Adipose tissue (tissue), 3 donors: ENCODE data around the gene MYOC. TPM values are rescaled to one million over a fixed set of nuclear protein-coding genes. Genes with fewer than 3 reads are reported as not detected.
"Not testable (repeated sequence)": the region's sequence is repeated elsewhere in the genome, so short reads cannot be mapped to it uniquely, and the experiment has no call there.

Experiments
- H3K27ac ChIP-seq: one replicate; pipeline ENCODE4 v1.5.1; 2013; ENCODE audit warnings: low read depth, low read length
- WGBS, 3 donors: extraction: QIAGEN DNeasy Blood & Tissue Kit; methylation state at CpG; one replicate each; pipeline ENCODE4 v1.1.7; 2013; 5-methylcytosine and 5-hydroxymethylcytosine counted together
- polyA plus RNA-seq, 3 donors: library from polyadenylated mRNA; stranded (reverse); fragments of 200-250 nt; gene quantifications; one replicate each; pipeline ENCODE4 v1.2.3, GENCODE V29; 2013
- donor health status: healthy with polysubstance abuse.
- donor health status: Bipolar disorder and iron deficiency.
- donor health status: healthy.

The MYOC gene
- polyA plus RNA-seq, 3 donors = 0.47 to 8.1 (median 2.9) TPM

DNA sequence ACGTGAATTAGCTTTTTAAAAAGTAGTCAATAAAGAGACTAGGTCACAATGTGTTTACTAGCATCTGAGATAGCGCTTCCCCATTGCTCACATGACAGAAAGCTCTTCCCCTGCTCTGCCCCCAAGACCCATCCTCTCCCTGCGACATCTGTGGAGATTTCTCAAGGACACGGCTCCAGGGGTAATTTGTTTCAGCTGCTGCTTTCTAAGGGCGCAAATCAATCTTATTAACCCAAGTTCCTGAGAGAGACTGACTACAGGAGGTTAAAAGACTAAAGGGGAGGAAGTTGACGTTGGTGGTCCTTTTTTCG, 30.4 kb downstream of the MYOC start, which contains the start of gene MYOCOS:
Gene MYOCOS (plus strand): TSS at position 92 of the 311 bp plus-strand sequence. CDS start 1,641 bp downstream, outside the sequence.
- 45 to 78% (median 71%) methylated on average over 7 of the region's 7 CpGs for WGBS, 3 donors
- H3K27ac ChIP-seq = no peak within 1 kb of the TSS

DNA sequence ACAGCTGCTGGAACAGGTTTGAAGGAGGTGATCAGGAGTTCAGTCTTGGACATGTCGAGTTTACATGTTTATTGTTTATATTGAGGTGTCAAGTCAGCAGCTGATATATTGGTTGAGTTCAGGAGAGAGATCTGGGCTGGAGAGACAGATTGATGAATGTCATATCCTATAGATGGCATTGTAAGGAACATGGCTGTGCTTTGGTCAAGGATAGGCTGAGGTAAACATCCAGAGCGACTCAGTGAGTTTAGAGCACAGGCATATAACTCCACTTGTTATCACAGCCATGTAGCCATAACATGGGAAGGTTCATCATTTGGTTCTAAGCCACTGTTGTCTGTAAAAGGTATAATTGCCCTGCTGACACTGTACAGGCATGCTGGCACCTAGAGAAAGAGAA, 35.9 kb downstream of the MYOC start:
- 71 to 78% (median 71%) methylated on average over 2 of the region's 2 CpGs for WGBS, 3 donors
- H3K27ac ChIP-seq = no peak overlapping the region

DNA sequence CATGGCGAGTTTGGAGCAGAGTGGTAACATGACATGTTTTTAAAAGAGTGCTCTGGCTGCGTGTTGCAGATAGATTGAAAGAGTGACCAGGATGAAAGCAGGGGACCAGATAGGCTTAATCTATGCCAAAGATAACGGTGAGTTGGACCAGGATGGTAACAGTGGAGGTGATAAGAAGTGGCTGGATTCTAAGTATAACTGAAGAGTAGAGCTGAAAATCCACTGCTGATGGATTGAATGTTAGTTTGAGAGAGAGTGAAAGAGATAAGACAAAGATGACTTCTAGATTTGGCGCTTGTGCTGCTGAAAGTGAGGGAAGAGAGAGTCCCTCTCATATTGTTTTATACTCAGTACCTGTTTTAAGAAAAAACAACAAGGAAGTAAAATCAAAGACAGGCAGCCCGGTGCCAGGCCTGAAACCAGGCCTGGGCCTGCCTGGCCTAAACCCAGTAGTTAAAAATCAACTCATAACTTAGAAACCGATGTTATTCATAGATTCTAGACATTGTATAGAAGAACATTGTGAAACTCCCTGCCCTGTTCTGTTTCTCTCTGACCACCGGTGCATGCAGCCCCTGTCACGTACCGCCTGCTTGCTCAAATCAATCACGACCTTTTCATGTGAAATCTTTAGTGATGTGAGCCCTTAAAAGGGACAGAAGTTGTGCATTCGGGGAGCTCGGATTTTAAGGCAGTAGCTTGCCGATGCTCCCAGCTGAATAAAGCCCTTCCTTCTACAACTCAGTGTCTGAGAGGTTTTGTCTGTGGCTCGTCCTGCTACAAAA, 37.2 kb downstream of the MYOC start:
- not testable (repeated sequence) for H3K27ac ChIP-seq
- 72 to 87% (median 82%) methylated on average over 14 of the region's 14 CpGs for WGBS, 3 donors

DNA sequence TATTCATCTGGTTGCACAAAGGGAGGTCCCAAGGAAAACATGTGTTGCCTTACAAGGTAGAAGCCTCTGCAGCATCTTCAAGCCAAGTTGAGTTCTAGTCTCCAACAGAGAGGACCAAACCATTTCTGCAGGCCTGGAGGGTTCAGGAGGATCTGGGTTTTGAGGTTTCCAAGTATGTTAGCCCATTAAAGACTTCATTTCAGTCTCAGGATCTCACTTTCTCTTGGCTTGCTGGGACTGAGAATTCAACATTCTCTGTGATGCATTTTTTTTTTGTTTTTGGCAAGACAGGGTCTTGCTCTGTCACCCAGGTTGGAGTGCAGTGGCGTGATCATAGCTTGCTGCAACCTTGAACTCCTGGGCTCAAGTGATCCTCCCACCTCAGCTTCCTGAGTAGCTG, 39.2 kb downstream of the MYOC start:
- H3K27ac ChIP-seq = no peak overlapping the region
- 79 to 95% (median 93%) methylated on average over 1 of the region's 1 CpG for WGBS, 3 donors

DNA sequence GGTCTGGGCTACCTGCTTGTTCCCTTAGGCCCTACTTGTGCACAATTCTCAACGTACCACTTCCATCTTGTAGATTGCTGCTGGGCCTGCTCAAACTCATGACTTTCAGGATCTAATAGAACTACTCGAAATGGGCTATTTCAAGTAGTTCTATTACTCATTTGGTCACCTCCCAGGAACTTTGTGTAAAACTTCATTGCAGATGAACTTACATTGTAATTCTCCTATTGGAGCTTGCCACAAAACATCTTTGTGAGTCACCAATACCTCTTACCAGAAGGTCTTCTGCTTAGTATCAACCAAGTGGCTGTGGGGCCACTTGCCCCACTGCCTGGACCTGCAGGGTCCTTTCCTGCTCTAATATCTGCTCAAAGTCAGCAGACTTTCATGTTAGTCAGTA, 41.2 kb downstream of the MYOC start:
- no peak overlapping the region for H3K27ac ChIP-seq
- WGBS, 3 donors = 78 to 85% (median 80%) methylated on average over 2 of the region's 2 CpGs

DNA sequence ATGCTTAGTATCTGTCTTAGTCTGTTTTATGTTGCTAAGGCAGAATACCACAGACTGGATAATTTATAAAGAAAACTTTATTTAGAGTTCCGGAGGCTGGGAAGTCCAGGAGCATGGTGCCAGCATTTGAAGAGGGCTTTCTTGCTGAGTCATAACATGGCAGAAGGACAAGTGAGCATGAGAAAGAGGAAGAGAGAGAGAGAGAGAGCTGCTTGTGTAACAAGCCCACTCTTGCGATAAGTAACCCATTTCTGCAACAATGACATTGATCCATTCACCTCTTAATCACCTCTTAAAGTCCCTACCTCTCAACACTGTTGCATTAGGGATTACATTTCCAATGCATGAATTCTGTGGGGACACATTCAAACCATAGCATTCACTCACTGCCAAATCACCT, 42.1 kb downstream of the MYOC start:
- WGBS, 3 donors = 60 to 70% (median 68%) methylated on average over 2 of the region's 2 CpGs
- H3K27ac ChIP-seq = no peak overlapping the region

DNA sequence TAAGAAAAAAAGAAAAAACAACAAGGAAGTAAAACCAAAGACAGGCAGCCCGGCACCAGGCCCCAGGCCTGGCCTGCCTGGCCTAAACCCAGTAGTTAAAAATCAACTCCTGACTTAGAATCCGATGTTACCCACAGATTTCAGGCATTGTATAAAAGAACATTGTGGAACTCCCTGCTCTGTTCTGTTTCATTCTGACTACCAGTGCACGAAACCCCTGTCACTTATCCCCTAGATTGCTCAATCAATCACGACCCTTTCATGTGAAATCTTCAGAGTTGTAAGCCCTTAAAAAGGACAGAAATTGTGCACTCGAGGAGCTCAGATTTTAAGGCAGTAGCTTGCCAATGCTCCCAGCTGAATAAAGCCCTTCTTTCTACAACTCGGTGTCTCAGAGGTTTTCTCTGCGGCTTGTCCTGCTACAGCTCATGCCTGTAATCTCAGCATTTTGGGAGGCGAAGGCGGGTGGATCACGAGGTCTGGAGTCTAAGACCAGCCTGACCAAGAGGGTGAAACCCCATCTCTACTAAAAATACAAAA, 46.0 kb downstream of the MYOC start:
- H3K27ac ChIP-seq = no peak overlapping the region
- WGBS, 3 donors = 72 to 76% (median 74%) methylated on average over 10 of the region's 10 CpGs

DNA sequence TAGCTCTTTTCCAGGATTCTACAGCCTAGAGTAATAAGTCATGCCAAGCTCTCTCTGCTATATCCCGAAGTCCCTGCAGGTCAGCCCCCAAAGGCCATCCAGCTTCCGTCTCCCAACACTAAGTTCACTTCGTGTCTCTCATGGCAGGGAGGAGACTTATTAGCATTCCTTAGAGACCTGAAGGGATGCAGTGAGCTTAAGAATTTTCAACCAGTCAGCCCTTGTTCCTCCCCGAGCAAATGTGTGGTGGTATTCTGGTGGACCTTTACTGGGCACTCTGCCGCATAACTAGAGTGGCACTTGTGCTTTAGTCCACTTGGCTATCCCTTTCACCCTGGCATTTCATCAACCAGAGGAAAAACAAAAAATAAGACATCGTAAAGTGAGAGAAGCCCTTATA, 49.4 kb downstream of the MYOC start:
- WGBS, 3 donors = 67 to 85% (median 72%) methylated on average over 6 of the region's 6 CpGs
- not testable (repeated sequence) for H3K27ac ChIP-seq

DNA sequence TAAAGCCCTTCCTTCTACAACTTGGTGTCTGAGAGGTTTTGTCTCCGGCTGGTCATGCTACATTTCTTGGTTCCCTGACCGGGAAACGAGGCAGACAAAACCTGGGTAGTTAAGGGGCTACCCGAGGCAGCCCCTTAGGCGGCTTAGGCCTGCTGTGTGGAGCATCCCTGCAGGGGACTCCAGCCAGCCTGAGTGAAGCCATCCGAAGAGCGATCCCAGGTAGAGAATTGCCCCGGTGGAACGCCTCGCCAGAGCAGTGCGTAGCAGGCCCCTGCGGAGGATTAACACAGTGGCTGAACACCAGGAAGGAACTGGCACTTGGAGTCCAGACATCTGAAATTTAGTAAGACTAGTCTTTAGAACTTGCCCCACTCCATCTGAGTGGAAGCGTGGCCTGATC, 51.6 kb downstream of the MYOC start:
- 95 to 97% (median 97%) methylated on average over 13 of the region's 13 CpGs for WGBS, 3 donors
- H3K27ac ChIP-seq = no peak overlapping the region

DNA sequence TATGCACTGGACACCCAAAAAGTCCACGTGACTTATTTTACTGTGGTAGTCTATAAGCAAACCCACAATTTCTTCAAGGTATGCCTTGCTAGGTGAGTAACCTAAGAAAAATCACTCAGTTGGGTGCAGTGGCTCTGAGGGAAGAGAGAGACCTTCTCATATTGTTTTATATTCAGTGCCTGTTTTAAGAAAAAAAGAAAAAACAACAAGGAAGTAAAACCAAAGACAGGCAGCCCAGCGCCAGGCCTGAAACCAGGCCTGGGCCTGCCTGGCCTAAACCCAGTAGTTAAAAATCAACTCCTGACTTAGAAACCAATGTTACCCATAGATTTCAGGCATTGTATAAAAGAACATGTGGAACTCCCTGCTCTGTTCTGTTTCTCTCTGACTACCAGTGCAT, 52.2 kb downstream of the MYOC start:
- not testable (repeated sequence) for H3K27ac ChIP-seq
- 82 to 93% (median 91%) methylated on average over 2 of the region's 2 CpGs for WGBS, 3 donors

DNA sequence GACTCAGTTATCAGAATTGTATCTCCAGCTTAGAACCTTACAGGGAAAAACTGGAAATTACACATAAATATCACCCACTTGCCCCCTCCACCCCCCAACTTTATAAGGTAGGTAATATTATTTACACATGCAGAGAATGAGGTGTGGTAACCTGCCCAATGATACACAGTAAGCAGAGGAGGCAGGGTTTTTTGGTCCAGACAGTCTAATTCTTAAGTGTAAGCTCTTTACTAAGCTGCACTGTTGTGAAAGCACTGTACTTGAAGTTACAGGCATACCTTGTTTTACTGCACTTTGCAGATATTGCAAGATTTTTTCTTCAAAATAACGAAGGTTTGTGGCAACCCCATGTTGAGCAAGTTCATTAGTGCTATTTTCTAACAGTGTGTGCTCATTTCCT, 55.3 kb downstream of the MYOC start:
- H3K27ac ChIP-seq = no peak overlapping the region
- 52 to 81% (median 59%) methylated on average over 1 of the region's 1 CpG for WGBS, 3 donors

DNA sequence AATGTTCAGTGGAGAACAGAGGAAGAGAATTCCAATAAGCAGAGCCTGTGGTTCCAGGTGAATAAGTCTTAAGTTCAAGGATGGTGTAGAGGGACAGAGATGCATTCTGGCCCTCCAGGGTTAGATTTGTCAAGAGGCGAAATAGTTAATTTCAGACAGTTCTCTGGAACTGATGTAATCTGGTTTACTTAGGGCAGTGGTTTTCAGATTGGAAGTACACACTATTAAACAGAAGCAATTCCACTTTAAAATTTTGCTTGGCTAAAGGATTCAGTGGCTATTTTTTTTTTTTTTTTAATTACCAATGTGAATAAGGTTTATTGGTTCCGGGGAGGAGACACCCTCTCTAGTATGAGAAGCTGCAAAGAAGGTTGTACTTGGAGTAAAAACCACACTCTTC, 55.8 kb downstream of the MYOC start:
- 85 to 92% (median 85%) methylated on average over 2 of the region's 2 CpGs for WGBS, 3 donors
- H3K27ac ChIP-seq = no peak overlapping the region

DNA sequence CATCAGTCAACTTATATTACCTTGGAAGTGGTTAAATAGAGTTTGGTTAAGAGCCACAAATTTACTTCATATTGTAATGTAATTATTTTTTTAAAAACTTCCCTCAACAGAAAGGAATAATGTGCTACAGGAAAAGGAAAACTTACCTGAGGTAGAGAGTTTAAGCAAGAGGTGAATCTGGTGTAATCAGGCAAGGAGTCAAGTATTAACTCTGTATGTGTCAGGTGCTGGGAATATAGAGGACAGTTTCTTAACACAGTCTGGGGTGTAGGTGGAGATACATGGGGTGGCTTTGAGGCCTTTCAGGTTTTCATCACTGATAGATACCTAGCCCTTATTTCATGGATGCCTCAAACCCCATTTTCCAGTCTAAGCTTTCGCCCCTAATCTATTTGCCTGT, 56.4 kb downstream of the MYOC start:
- 98 to 100% (median 100%) methylated on average over 1 of the region's 1 CpG for WGBS, 3 donors
- H3K27ac ChIP-seq = no peak overlapping the region

DNA sequence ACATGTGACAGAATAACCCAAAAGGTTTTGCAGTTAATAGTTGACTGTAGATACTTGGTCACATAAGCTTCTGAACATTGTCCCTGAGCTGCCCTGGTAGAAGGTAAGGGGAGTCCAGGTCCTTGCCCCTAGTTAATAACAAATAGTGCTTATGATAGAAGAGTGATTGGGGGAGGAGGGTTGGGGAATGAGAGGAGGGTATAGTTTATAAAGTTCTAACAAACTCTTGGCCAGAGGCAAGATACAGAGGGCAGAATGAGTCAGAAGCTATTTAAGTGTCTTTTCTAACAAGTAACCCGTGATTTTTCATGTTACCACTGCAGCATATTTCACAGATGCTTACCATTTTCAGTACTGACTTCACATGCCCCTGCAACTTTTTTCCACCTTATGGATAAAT, 57.2 kb downstream of the MYOC start:
- no peak overlapping the region for H3K27ac ChIP-seq
- WGBS, 3 donors = 83 to 88% (median 88%) methylated on average over 1 of the region's 1 CpG

DNA sequence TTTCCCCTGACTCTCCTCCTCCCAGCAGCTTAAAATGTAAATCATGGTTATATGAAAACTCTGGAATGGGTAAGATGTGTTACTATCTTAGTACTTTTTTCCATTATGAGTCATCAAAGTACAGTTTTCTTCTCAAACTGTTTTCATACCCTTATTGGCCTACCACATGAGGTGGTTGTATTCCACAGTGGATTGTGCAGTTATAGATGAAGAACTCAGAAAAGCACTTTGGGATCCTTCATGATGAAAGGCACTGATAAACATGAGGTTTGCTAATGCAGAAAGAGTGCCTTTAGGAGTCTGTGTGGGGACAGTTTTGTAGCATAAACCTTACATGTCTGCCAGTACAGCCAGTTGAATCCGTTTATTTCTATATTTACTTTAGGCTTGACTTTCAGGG, 62.5 kb downstream of the MYOC start:
- H3K27ac ChIP-seq = no peak overlapping the region
- WGBS, 3 donors = 46 to 86% (median 83%) methylated on average over 1 of the region's 1 CpG

DNA sequence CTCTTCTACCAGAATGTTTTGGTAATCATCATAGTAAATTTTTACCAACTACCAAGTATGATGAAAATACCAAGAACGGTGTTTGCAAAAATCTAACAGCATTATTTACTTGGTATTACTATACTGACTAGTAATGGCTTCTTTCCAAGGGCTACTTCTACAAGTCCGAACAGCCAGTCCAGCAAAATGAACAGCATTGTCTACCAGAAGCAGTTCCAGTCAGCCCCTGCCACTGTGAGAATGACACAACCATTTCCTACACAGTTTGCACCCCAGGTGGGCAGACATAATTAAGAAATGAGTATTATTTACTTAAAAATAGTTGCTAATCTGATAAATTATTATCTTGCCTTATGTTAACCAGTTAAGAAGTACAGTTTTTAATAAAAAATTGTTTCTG, 64.3 kb downstream of the MYOC start:
- no peak overlapping the region for H3K27ac ChIP-seq
- WGBS, 3 donors = 35 to 96% (median 92%) methylated on average over 2 of the region's 2 CpGs

DNA sequence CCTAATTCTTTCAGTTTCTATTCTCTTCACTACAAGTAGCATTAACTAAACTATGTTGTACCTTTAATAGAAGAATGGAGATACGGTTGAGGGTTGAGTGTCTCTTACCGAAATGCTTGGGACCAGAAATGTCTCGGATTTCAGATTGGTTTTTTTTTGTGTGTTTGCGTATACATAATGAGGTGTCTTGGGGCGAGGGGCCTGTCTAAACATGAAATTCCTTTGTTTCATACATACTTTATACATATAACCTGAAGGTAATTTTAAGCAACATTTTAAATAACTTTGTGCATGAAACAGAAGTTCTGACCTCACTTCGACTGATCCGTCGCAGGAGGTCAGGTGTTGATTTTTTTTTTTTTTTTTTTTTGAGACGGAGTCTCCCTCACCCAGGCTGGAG, 66.8 kb downstream of the MYOC start:
- H3K27ac ChIP-seq = no peak overlapping the region
- 97 to 98% (median 98%) methylated on average over 8 to 9 of the region's 9 CpGs for WGBS, 3 donors
